Ishikawa (cell line): ENCODE results near the gene RPL22L1.

ENCODE experiments used
- CEBPB ChIP-seq: IDR thresholded peaks from 2 replicates; pipeline ENCODE4 v1.6.1; 2012
- CREB1 ChIP-seq: IDR thresholded peaks from 2 replicates; pipeline ENCODE4 v1.6.1; 2012; ENCODE audit warnings: low read depth
- EGR1 ChIP-seq: IDR thresholded peaks from 2 replicates; pipeline ENCODE4 v1.6.1; 2012
- EP300 ChIP-seq: IDR thresholded peaks from 2 replicates; pipeline ENCODE4 v1.6.1; 2012; ENCODE audit warnings: borderline replicate concordance
- FOXM1 ChIP-seq: IDR thresholded peaks from 2 replicates; pipeline ENCODE4 v1.6.1; 2012; ENCODE audit warnings: low read depth, borderline replicate concordance
- MAX ChIP-seq: IDR thresholded peaks from 2 replicates; pipeline ENCODE4 v1.6.1; 2012
- NFIC ChIP-seq: IDR thresholded peaks from 2 replicates; pipeline ENCODE4 v1.6.1; 2012
- RAD21 ChIP-seq: IDR thresholded peaks from 2 replicates; pipeline ENCODE4 v1.6.1; 2012; ENCODE audit warnings: low read depth
- REST ChIP-seq: IDR thresholded peaks from 2 replicates; pipeline ENCODE4 v1.6.1; 2012; ENCODE audit warnings: low read depth, mild to moderate bottlenecking
- TAF1 ChIP-seq: IDR thresholded peaks from 2 replicates; pipeline ENCODE4 v1.6.1; 2012; ENCODE audit warnings: low read depth, mild to moderate bottlenecking
- TCF12 ChIP-seq: IDR thresholded peaks from 2 replicates; pipeline ENCODE4 v1.6.1; 2012; ENCODE audit warnings: low read depth
- TEAD4 ChIP-seq: IDR thresholded peaks from 2 replicates; pipeline ENCODE4 v1.6.1; 2012
- YY1 ChIP-seq: IDR thresholded peaks from 2 replicates; pipeline ENCODE4 v1.6.1; 2012; ENCODE audit warnings: low read depth
- ZBTB7A ChIP-seq: IDR thresholded peaks from 2 replicates; pipeline ENCODE4 v1.6.1; 2012; ENCODE audit warnings: low read depth

- TF ChIP-seq EP300 (no peak), MAX (no peak), CEBPB (no peak), TCF12 (no peak), REST (no peak), TAF1 (no peak), NFIC (no peak), TEAD4 (no peak), ZBTB7A (no peak), YY1 (no peak), EGR1 (no peak), CREB1 (no peak), RAD21 (no peak), FOXM1 (no peak)
These were observed 11.4 kb downstream of the RPL22L1 start for GRCh38 chr3:170858599-170858998.
